ENCODE measurements around the gene FCER1G.
"Not testable (repeated sequence)": the region's sequence is repeated elsewhere in the genome, so short reads cannot be mapped to it uniquely, and the experiment has no call there.

FCER1G gene

DNA sequence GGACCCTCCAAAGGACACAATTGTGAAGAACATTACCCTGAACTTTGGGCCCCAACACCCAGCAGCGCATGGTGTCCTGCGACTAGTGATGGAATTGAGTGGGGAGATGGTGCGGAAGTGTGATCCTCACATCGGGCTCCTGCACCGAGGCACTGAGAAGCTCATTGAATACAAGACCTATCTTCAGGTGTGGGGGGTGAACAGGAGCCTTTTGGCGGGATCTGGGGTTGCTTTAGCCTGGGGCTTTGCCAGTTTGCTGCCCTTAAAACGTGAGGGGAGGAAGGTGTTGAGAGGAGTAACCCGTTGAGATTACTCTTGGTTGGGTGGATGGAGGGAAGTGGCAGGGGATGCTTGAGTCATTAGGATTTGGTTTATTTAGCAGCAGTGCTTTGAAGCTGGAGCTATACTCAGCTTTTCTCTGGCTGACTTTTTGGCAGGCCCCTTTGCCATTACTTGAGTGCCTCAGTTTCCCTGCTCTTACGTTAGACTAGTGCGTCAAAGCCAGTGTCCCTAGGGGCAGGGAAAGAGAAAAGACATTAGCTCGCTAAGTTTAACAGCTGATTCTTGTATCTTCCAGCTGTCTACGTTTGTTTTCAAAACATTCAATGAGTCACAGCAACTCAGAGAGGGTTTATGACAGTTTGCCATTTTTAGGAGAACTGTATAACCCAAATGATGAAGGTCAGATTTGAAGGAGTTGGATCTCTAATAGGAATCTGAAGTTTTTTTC is 8.5 kb upstream of the FCER1G start:
- DNase-seq (ENCODE audit: low read depth in 3 of 3, low spot score in 1 of 3), result no peak

DNA sequence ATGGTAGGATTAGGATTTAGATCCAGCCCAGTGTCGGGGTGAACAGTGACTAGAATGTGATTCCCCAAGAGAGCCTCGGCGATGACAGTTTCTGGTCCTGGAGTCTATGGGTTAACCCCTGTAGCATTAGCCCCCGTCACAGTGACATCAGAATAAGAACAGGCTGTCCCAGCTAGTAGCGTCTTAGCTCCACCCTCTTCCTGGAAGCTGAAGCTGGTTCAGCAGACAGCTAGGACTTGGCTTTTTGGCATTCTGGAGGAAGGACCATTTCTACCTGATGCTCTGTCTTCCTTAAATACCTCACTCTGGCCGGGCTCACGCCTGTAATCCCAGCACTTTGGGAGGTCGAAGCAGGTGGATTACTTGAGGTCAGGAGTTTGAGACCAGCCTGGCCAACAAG is 7.9 kb upstream of the FCER1G start:
- DNase-seq (ENCODE audit: low read depth in 3 of 3, low spot score in 1 of 3), result no peak

DNA sequence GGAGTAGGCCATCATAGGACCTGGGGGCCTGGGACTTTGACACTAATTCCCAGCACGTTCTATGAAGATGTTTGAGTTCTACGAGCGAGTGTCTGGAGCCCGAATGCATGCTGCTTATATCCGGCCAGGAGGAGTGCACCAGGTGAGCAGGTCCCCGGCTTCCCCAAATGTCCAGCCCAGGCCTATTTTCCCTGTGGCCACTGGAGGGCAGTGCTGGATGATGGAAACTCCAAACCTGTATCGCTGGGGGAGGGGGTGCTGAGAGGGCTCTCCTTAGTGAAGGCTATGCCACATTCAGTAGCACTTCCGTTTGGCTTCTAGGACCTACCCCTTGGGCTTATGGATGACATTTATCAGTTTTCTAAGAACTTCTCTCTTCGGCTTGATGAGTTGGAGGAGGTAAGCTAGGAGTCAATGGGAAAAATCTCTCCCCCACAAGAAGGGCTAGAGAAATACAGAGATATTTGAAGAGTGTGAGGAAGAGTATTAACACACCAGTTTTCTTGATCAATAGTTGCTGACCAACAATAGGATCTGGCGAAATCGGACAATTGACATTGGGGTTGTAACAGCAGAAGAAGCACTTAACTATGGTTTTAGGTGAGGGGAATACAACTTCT is 5.2 kb upstream of the FCER1G start:
- peak in 2 of 3 donors; percentile 24 to 44 for DNase-seq (ENCODE audit: low read depth in 3 of 3, low spot score in 1 of 3)

DNA sequence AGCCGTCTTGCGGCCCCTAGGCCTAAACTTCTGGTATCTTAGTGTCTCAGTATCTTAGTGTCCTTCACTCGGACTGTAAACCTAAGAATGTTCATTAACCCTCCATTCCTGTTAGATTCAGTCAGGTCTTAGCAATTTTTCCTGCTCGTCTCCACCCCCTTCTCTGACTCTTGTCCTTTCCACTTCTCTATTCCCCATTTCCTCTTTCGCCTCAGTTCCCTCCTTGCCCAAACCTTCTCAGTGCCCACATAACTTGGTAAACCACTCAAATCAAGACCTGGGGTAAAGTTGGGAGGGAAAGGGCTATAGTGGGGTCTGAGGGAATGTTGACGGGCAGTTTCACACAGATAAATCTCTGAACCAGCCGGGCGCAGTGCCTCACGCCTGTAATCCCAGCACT is 726 bp upstream of the FCER1G start:
- no peak for DNase-seq (ENCODE audit: low read depth in 3 of 3, low spot score in 1 of 3)

DNA sequence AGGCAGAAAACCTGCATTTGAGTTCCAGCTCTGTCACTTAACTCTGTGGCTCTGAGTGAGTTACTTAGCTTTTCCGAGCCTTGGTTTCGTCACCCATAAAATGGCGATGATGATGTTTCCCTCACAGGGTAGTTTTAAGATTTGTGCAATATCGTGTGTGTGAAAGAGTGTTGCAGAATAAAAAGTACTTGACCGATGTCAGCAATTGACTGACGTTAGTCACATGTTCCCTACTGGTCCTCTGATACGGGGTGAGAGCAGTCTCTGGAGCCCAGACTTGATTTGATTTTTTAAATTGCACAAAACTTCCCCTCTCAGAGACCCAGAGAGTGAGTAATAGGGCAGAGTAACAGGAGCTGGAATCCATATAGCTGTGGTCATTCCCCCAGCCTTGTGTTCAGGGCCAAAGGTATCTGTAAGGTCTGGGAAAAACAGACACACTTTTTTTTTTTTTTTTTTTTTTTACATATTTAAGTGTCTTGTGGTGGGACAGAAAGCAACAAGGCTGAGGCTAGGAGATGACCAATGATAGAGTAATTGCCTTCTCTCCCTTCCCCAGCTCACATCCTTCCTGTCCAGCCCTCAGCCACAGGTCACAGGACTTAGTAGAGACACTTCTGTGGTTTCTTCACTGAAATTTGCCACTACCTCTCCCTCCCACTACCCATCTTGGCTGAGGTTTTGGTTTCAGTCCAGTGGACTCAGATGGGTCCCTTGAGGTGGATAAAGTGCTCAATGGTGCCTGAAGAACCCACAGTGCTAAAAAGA is 2.0 kb downstream of the FCER1G start:
- no peak for DNase-seq (ENCODE audit: low read depth in 3 of 3, low spot score in 1 of 3)

DNA sequence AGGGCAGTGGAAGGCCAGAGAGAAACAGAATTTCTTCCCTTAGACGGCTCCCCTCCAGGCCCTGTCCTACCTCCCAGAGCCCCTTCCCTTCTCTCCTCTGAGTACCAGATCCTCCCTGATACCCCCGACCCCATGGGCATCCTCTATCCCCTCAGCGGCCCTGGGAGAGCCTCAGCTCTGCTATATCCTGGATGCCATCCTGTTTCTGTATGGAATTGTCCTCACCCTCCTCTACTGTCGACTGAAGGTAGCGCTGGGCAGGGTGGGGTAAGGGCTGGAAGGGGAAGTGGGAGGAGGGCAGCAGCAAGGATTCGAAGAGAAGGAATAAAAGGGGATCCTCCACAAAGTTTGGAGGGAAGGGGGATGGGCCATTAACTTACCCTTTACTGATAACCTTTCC is 2.7 kb downstream of the FCER1G start:
- no peak for DNase-seq (ENCODE audit: low read depth in 3 of 3, low spot score in 1 of 3)

DNA sequence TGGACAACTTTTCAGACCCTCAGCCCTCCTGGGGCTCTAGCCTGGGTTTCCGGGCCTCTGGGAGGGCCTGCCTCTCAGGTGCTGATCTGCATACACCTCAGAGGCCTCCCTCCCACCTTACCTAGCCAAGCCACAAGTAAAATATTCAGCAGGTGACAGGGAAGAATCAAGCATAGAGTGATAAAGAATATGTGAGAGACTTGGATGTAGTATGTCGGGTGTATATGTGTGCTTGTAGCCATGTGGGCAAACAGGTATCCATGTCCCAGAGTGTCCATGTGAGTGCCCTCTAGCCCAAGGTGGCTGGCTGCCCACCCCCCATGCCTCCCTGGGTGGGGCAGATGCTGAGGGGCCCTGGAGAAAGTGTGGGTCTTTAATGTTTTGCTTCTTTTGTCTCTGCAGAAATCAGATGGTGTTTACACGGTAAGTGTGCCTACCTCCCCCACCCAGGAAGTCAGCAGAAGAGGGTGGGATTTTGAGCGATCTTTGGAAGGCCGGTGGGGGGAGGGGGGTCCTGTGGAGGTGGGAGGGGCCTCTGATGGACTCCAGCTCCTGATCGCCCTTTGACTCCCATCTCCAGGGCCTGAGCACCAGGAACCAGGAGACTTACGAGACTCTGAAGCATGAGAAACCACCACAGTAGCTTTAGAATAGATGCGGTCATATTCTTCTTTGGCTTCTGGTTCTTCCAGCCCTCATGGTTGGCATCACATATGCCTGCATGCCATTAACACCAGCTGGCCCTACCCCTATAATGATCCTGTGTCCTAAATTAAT is 3.4 kb downstream of the FCER1G start:
- no peak for DNase-seq (ENCODE audit: low read depth in 3 of 3, low spot score in 1 of 3)

DNA sequence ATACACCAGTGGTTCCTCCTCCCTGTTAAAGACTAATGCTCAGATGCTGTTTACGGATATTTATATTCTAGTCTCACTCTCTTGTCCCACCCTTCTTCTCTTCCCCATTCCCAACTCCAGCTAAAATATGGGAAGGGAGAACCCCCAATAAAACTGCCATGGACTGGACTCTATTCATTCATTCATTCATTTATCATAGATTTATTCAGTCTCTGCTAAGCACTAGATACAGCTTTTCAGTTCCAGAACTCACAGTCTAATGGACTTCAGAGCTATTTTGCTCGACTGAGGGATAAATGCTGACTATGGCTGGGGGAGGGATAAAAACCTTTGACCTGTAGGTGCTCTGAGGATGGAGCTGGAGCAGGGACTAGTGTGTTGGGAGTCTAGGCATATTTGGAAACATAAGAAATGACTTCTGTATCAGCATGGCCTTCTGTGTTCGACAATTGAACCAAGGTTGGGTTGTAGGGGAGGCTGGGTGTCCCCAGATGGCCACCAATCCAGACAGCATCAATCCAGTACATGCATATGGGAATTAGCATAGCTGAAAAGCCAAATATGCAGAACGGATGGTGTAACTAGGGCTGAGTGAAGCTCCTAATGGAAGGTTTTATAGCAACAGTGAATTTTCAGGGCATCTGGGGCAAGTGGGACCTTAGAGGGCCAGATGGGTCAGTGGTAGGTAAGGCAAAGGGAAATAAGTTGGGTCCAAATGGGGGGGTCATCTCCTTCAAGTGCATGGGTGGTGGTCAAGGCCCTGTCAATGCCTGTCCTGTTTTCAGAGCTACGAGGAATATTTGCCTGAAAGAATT is 4.2 kb downstream of the FCER1G start:
- no peak for DNase-seq (ENCODE audit: low read depth in 3 of 3, low spot score in 1 of 3)

DNA sequence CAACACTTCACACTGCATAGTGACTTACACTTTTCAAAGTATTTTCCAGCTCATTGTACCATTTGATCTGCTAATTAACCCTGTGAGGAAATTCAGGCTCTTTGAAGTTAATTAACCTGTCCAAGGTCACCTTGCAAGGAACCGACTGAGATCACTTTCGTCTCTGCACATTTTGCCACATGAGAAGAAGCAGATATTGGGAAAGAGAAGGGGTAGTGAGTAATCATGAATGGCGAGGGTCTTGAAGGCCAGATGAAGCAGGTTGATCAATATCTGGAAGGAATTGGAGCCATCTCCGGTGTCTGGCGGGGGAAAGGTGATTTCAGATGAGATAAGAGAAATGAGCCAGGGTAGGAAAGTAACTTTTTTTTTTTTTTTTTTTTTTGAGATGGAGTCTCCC is 4.9 kb downstream of the FCER1G start:
- no peak for DNase-seq (ENCODE audit: low read depth in 3 of 3, low spot score in 1 of 3)

DNA sequence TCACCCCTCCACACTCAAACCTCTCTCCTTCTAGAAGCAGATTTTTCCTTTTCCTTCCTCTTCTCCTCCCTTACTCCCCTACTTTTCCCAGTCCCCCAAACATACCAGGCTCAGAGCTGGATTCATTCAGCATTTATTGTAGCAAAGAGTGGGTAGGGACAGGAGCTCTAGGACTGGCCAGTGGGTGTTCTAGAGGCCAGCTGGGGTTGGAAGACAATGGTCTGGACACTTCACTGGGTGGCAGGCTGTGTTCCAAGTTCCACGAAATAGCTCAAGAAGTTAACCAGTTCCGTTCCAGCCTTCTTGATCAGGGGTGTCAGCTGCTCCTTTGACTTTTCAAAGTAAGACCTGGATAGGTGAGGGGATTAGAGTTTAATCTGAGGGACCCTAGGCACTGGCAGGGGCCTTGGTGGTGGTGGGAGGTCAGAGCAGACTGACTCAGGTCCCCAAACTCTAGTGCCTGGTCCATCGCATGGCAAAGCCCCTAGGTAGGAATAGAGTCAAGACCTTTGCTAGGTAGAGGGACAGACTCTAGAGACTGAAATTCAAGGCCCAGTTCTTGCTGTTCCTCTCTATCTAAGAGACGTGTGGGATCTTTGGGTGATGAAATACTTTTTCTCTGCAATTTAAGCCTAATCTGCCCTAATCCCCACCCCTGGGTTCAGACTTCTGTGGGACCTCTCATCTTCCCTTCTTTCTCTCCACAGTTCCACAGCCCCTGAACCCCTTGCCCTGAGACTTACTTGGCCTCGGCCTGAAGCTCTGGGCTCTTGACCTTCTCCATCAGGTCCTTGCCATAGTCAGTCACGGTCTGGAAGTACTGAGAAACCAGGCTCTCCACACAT is 7.3 kb downstream of the FCER1G start:
- DNase-seq (ENCODE audit: low read depth in 3 of 3, low spot score in 1 of 3), result no peak

DNA sequence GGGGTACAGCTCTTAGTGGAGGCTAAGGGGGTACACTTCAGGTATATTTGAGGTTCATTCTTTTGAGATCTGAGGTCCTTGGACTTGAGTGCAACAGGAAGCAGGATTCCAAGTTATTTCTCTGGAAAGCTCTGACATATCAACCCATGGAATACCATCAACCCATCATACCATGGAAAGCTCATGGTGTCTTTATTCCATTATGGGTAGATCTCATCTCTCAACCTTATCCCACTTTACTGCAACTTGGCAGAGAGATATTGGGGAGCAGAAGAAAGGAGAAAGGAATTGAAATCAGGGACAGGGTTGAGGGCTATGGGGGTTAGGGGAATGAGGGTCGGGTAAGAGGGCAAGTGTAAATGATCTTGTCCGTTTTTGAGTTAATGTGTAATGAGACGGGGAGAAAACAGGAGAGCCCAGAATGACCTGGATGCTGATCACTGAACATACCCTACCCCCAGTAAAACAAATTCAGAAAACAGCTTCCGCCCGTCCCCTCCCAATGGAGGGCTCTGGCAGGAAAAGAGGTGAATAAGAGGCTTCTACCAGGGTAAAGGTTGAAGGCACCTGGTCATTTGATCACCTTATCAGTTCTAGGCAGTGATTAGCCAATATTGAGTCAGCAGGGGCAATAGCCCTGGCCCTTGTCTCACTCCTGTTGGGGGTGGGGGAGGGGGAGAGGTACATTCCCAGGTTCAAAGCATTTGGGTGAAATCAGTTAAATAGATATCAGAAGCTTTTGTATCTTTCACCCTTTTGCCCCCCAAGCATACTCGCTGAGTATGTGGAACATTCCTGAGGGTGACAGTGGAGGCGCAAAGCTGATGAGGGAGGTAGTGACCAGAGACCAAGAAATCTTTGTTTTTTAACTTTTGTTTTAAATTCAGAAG is 9.0 kb downstream of the FCER1G start:
- no peak for DNase-seq (ENCODE audit: low read depth in 3 of 3, low spot score in 1 of 3)

DNA sequence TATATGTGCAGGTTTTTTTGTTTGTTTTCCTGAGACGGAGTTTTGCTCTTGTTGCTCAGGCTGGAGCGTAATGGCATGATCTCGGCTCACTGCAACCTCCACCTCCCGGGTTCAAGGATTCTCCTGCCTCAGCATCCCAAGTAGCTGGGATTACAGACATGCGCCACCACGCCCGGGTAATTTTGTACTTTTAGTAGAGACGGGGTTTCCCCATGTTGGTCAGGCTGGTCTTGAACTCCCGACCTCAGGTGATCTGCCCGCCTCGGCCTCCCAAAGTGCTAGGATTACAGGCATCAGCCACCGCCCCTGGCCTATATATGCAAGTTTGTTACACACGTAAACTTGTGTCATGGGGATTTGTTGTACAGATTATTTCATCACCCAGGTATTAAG is 9.6 kb downstream of the FCER1G start:
- DNase-seq (ENCODE audit: low read depth in 3 of 3, low spot score in 1 of 3), result not testable (repeated sequence)

DNA sequence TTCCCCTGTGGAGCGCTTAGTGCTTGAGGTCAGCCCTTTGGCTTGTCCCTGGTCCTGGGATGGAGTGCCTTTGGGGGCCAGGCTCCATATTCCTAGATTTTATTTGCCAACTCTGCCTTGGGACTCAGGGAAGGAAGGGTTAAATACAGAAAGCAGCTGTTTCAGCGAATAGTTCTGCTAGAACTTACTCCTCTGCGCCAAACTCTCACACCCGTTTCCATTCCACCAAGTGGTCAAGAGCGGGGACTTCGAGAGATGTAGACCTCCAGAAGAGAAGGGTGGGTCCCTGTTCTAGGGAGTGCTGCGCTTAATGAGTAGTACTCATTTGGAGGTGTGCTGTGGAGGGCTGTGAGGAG is 10.1 kb downstream of the FCER1G start:
- DNase-seq (ENCODE audit: low read depth in 3 of 3, low spot score in 1 of 3), result no peak

DNA sequence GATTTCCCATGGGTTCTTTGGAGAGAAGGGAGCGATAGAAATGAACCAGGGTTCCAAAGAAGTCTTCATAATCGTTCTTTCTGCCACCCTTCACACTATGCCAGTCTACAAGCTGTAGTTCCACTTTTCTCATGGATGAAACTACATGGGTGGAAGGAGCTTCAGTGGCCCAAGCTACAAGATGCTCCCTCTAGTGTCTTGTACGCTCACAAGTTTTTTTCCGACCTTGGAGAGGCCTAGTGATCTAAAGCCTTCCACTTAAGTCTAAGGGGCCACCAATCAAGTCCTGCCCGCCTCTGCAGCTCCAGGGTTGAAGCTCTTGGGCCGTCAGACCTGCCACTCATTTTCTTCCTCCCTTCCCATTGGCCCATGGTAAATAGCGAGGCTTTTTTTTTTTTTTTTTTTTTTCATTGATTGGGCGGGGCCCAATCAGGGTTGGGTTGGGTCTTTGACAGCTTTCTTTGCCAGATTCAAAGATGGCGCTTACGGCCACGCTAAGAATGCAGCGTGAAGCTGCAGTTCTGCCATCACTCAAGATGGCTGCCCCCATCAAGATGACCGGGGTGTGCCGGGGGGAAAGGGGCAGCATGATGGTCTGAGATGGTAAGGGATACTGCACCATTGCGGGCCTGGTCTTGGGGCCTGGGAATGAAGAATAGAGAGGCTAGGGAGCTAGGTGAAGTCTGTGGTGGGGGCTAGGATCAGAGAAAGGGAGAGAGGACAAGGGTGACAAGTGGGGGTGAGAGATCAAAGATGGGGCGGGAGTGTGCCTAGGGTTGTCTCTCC is 10.6 kb downstream of the FCER1G start, which contains the start of gene TOMM40L:
TSS of gene TOMM40L (plus strand) at position 527 of the 786 bp plus-strand sequence. CDS start 430 bp downstream, outside the sequence.
- DNase-seq (ENCODE audit: low read depth in 3 of 3, low spot score in 1 of 3), result peak; percentile 73 to 80 (median 73)

DNA sequence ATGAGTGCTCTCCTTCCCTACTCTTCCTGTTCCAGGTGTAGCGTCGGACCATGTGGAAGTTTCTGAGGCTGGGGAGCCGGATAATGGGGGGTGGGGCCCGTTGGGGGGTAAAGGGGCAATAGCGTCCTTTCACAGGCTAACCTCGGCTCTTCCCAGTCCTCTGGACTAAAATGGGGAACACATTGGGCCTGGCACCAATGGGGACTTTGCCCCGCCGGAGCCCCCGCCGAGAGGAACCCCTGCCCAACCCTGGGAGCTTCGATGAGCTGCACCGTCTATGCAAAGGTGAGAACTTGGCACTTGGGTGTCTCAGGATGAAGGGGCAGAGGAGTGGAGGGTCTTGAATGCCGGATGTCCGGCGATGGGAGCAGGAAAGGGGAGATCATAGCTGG is 11.2 kb downstream of the FCER1G start:
- no peak for DNase-seq (ENCODE audit: low read depth in 3 of 3, low spot score in 1 of 3)

DNA sequence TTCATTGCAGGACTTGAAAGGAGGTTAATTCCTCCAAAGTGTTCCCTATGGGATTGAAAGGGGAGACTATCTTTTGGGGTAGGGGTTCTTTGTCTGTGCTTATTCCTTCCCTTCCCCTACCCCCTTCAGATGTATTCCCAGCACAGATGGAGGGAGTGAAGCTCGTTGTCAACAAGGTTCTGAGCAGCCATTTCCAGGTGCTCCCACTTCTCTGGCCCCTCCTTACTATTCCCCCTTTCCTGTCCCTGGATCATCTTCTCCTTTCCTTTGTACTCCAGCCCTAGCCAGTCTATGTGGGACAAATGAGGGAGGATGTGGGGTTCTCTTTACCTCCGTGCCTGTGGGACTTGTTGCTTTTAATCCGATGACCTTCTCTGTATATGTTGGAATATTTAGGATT is 11.7 kb downstream of the FCER1G start:
- no peak for DNase-seq (ENCODE audit: low read depth in 3 of 3, low spot score in 1 of 3)

DNA sequence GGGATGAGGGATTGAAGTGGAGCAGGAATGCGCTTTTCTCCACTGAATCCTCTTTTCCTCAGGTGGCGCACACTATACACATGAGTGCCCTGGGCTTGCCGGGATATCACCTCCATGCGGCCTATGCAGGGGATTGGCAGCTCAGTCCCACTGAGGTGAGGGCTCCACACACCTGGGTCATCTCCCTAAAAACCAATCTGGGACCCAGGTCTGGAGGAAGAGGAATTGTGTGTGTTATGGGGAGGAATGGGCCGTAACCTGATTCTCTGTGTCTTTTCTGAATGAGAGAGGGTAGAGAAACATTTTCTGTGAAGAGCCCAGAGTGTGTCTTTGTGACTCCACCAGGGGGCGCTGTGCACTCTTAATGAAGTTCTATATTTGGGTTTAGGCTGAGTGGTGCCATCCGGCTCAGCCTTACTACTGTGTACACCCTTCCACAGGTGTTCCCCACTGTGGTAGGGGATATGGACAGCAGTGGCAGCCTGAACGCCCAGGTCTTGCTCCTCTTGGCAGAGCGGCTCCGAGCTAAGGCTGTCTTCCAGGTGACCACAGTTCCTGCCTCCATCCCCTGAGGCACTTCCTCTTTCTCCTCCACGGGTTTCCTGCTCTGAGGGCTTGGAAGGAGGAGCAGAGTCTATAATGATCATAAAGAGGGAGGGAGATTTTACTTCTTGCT is 12.2 kb downstream of the FCER1G start:
- peak; percentile 75 to 89 (median 77) for DNase-seq (ENCODE audit: low read depth in 3 of 3, low spot score in 1 of 3)

Measured in stimulated activated CD4-positive, alpha-beta T cell treated with anti-CD3 and anti-CD28 coated beads, TNF-alpha, amount 100 ng/mL, for 1 hour (primary cell).